HG02798 (cell line): ENCODE results near the gene PLIN4.
"Not testable (repeated sequence)": the region's sequence is repeated elsewhere in the genome, so short reads cannot be mapped to it uniquely, and the experiment has no call there.

Source experiments
- ATAC-seq: cut with Tn5 transposase; IDR thresholded peaks from one replicate; pipeline ENCODE4 v1.9.1; 2021; ENCODE audit warnings: mild to moderate bottlenecking; ENCODE audit not compliant: unreplicated experiment, poor library complexity

The PLIN4 gene, protein sequence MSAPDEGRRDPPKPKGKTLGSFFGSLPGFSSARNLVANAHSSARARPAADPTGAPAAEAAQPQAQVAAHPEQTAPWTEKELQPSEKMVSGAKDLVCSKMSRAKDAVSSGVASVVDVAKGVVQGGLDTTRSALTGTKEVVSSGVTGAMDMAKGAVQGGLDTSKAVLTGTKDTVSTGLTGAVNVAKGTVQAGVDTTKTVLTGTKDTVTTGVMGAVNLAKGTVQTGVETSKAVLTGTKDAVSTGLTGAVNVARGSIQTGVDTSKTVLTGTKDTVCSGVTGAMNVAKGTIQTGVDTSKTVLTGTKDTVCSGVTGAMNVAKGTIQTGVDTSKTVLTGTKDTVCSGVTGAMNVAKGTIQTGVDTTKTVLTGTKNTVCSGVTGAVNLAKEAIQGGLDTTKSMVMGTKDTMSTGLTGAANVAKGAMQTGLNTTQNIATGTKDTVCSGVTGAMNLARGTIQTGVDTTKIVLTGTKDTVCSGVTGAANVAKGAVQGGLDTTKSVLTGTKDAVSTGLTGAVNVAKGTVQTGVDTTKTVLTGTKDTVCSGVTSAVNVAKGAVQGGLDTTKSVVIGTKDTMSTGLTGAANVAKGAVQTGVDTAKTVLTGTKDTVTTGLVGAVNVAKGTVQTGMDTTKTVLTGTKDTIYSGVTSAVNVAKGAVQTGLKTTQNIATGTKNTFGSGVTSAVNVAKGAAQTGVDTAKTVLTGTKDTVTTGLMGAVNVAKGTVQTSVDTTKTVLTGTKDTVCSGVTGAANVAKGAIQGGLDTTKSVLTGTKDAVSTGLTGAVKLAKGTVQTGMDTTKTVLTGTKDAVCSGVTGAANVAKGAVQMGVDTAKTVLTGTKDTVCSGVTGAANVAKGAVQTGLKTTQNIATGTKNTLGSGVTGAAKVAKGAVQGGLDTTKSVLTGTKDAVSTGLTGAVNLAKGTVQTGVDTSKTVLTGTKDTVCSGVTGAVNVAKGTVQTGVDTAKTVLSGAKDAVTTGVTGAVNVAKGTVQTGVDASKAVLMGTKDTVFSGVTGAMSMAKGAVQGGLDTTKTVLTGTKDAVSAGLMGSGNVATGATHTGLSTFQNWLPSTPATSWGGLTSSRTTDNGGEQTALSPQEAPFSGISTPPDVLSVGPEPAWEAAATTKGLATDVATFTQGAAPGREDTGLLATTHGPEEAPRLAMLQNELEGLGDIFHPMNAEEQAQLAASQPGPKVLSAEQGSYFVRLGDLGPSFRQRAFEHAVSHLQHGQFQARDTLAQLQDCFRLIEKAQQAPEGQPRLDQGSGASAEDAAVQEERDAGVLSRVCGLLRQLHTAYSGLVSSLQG (N-terminal part only)

GRCh38 chr19:4518345-4519171, at the start of gene PLIN4:
Gene PLIN4 (minus strand): TSS chr19:4518486. CDS start chr19:4518272, 214 bp downstream.
- ATAC-seq = no peak

GRCh38 chr19:4567584-4568071, 49.3 kb upstream of the PLIN4 start:
- ATAC-seq = no peak

- no peak for ATAC-seq
These were observed 48.2 kb upstream of the PLIN4 start for GRCh38 chr19:4566402-4567051.

DNA sequence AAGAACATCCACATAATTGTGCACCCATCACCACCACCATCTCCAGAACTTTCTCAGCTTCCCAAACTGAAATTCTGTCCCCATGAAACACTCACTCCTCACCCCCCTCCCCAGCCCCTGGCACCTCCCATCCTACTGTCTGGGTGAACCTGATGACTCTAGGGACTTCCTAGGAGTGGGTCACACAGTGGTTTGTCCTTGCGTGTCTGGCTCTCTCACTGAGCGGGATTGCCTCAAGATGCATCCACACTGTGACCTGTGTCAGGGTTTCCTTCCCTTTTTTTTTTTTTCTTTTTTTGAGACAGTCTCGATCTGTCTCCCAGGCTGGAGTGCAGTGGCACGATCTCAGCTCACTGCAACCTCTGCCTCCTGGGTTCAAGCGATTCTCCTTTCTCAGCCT, 45.3 kb upstream of the PLIN4 start:
- ATAC-seq = not testable (repeated sequence)

DNA sequence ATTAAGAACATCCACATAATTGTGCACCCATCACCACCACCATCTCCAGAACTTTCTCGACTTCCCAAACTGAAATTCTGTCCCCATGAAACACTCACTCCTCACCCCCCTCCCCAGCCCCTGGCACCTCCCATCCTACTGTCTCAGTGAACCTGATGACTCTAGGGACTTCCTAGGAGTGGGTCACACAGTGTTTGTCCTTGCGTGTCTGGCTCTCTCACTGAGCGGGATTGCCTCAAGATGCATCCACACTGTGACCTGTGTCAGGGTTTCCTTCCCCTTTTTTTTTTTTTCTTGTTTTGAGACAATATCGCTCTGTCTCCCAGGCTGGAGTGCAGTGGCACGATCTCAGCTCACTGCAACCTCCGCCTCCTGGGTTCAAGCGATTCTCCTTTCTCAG, 43.8 kb upstream of the PLIN4 start:
- not testable (repeated sequence) for ATAC-seq

- ATAC-seq = no peak
These were observed 41.3 kb upstream of the PLIN4 start, which contains the start of gene SEMA6B for GRCh38 chr19:4559569-4559968. Gene SEMA6B (minus strand): TSS chr19:4559684. CDS start chr19:4558457, 1,227 bp downstream.

DNA sequence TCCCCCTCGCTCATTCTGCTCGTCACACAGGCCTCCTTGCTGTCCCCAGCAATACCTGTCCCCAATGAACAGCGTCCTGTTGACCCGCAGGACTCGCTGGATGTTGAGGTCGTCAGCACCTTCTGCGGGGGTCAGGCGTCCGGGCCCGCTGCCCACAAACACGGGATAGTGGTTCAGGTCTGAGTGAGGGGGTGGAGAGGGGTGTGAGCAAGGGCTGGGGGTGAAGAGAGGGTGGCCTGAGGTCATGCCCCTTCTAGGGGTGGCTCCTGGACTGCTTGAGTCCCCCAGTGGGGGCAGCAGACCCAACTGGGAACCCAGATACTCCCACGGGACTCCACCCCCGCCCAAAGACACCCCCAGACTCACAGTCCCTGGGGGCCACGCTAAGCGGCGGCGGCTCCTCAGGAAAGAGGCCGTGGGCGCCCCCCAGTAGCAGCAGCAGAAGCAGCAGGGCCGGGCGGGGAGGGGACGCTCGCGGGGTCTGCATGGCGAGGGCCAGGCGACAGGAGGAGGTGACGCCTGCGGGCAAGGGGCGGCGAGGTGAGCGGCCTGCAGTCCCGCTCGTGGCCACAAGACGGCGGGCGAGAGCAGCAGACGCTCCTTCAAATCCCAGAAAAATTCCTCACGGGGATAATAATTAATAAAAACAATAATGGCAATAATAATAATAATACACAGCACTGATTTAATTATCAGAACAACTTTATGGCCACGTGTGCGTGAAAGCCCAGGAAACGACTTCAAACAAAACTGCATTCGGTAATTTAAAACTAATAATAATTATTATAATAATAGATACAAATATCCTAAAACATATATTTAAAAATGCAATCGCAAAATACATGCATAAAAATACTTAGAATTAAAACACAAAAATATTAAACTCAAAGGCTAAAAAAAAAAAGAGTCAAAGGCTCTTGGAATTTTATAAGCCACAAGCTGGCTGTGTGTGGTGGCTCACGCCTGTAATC, 40.0 kb upstream of the PLIN4 start:
- no peak for ATAC-seq

GRCh38 chr19:4557144-4557970, 39.1 kb upstream of the PLIN4 start:
- no peak for ATAC-seq

GRCh38 chr19:4556597-4557127, 38.4 kb upstream of the PLIN4 start:
- ATAC-seq = no peak

DNA sequence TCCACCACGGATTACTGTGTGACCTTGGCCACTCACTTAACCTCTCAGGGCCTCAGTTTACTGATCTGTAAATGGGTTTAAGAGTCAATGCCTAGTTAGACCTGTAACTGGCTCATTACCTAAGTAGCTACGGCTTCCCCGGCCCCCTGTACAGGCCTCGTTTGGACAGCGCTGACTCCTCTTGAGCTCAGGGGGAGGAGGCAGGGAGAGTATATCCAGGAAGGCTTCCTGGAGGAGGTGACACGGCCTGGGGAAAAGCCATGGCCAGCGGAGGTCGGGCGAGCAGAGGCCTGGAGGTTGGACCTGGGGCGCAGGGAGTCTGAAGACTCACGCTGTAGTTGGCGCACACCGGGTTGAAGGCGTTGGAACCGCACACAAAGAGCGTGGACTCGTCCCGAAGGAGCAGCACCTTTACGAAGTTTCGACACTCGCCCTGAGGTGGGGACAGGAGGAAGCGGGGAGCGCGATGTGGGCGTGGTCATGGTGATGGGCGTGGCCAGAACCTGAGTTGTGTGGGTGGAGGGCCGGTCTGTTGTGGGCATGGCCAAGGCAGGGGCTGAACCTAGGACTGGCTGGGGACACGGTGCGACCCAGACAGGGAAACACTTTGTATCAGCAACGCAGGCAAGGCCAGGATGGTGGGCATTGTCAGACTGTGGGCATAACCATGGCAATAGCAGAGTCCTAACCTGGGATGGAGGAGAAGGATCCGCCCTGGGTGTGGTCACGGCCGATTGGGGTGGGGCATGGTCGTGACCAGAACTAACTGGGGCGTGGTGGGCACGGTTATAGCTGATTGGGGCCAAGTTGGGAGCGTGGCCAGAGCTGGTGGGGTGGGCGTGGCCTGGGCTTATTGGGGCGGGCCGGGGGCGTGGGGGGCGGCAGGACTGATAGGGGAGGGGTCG, 37.6 kb upstream of the PLIN4 start:
- ATAC-seq = no peak

DNA sequence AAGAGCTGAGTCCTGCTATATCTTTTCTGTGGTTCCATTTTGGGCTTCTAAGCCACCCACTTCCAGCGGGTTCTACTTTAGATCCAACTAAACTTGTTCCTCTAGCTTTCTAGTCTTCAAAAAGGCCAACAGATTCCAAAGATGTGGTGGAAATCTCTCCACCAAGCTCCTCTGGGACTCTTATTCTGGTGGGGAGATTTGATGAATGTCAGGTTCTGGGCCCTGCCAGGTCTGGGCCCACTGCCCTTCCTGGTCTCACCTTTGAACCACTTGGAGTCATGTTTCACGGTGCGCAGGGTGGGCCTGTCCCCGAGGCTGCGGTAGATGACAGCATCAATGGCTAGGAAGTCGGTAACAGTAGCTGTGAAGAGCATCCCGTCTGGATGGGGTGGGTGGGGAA, 36.4 kb upstream of the PLIN4 start:
- ATAC-seq = no peak

DNA sequence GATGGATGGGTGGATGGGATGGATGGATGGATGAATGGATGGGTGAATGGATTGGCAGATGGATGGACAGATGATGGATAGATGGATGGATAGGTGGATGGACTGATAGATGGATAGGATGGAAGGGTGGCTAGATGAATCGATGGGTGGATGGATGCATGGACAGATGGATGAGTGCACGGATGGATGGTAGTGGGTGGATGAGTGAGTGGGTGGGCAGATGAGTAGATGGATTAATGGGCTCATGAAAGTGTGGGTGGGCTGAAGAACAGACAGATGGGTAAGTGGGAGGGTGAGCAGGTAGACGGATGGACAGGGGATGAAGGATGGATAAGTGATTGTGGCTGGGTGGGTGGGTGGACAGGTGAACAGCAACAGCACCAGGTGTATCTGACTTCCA, 35.5 kb upstream of the PLIN4 start:
- no peak for ATAC-seq

DNA sequence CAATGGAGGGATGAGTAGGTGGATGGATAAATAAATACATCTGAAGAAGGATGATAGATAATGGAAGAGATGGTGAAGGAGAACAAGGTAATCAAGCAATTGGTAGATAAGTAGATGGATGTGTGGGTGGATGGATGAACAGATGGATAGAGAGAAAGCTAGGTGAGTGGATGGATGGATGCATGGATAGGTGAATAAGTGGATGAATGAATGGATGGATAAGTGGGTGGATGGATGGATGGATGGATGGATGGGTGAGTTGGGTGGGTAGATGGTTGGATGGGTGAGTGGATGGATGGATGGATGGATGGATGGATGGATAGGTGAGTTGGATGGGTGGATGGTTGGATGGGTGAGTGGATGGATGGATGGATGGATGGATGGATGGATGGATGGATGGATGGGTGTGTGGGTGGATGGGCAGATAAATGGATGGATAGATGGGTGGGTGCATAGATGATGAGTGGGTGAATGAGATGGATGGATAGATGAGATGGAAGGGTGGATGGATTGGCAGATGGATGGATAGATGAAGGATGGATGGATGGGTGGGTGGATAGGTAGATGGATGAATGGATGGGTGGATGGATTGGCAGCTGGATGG, 34.9 kb upstream of the PLIN4 start:
- no peak for ATAC-seq

GRCh38 chr19:4552525-4552819, 34.2 kb upstream of the PLIN4 start:
- no peak for ATAC-seq

- no peak for ATAC-seq
These were observed 32.3 kb upstream of the PLIN4 start for GRCh38 chr19:4550479-4551050.
